Activated effector memory CD4-positive, alpha-beta T cell treated with anti-CD3 and anti-CD28 coated beads, Interleukin-2, amount 50 U/mL, for 16 hours (primary cell): ENCODE results near the gene DTX1.

Source experiments
- DNase-seq: peaks from one replicate; pipeline ENCODE4 v3.0.0-alpha.2; 2020

The DTX1 gene

GRCh38 chr12:113056381-113056630, 224 bp upstream of the DTX1 start:
- DNase-seq: no peak

GRCh38 chr12:113057565-113058485, 1.3 kb downstream of the DTX1 start:
- peak; percentile 60 for DNase-seq

DNA sequence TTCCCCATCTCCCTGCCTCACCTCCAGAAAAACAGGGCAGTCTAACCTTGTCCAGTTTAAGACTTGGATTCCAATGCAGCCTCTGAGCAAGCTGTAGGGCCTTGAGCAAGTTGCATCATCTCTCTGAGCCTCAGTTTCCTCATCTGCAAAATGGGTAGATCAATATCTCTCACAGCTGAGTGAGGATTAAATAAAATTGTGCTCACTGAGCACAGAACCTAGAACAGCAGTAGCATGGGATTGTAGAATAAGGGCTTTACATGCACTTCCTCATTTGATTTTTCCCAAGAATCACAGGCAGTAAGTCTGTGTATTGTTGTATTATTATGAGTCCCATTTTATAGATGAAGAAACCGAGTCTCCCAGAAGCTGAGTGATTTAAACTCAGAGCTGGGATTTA, 2.0 kb downstream of the DTX1 start:
- no peak for DNase-seq

DNA sequence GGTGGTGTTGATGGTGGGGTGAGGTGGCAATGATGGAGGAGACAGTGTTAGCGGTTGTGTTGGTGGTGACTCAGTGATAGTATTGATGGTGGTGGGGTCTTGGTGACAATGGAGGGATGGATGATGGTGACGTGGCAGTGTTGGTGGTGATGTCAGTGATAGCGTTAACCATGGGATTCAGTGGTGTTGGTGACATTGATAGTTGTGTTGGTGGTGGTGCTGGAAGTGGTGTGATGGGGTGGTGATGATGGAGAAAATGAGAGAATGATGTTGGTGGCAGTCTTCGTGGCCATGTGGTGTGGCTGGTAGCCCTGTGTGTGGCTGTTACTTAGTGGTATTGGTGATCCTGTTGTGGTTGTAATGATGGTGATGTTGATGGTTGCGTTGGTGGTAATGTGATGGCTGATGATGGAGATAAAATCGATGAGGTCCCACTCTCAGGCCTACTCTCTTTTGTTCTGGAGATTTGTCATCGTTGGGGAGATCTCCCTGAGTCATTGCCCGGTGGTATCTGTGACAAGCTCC, 2.6 kb downstream of the DTX1 start:
- peak; percentile 25 for DNase-seq

DNA sequence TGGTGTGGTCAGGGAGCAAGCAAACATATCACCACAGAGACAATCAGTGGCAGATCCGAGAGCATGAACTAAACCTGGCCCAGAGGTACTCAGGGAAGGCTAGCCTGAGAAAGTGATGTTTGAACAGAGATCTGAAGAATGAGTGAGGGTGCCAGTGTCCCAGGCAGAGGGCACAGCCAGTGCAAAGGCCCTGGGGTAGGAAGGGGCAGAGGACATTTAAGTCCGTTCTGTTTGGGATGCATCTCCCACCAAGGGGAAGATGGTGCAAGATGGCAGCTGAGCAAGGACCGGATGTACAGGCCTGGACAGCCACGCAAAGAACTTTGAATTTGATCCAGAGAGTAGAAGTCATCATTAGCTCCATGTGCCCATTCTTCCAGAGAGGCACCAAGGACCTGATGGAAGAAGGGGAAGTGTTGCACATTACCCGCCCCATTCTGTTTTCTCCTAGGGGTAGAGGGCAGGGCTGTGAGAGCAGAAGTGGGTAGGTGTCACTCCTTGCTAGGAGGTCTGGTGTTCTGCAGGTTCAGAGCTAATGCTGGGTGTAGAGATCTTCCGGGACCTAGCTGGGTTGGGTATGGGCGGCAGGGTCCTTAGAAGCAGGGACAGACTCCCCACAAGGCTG, 3.9 kb downstream of the DTX1 start:
- no peak for DNase-seq

DNA sequence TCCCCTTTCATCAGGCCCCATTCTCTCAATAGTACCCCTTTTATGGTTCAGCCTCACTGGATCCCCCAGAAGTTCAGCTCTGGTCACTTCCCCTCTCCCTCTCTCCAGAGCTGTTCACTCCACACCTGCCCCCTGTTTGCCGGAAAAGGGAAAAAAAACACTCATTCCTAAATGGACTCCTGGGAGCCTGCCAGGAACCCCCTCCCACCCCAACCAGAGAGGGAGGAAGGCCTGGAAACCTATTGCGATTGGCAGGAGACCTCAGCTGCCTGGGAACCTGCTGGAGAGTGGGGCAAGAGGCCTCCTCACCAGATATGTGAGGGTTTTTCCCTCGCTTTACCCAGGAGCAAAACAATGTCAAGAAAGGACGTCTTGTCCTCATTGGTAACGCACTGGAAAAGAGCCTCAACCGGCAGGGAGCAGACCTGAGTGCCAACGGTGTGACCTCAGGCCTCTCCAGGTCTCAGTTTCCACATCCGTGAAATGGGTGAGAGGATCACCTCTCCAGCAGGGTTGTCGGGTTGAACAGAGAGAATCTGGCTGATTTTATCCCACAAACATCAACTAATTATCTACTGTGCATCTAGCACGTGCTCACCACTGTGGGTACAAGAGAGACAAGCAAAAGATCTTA, 4.6 kb downstream of the DTX1 start:
- no peak for DNase-seq

DNA sequence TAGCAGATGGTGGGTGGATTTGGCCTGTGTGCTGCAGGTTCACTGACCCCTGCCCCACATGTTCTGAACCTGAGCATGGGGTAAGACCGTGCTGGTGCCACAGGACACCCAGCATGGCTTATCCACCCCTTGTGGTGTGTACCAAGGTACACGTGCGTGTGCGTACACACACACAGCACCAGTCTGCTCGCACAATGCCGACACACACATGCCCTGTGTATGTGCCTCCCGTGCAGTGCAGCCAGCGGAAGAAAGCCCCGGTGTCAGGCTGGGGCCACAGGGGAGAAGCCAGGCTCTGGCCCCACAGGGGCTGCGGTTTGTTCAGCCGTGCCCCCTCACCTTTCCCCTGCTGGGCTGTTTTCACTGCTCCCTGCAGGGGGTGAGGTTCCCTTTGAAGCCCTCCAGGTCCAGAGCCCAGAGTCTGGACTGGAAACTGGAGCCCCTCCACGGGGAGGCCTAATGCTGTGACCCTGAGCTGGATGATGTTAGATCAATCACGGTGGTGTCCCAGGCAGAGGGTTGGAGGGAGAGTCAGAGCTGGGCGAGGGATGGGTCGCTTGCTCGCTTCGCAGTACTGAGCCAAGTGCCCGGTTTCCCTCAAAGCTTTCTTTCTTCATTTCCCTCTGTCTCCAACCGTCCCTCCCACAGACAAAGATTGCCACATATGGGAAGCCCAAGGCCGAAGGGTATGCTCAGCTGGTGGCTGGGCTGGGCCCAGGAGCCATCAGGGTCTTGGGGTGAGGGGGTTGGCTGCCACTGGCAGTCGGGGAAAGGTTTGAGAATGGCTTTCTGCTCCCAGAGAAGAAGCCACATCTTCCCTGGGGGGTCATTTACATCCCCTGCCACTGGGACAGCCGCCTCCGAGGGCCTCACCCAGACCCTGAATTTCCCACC, 6.2 kb downstream of the DTX1 start:
- DNase-seq: peak; percentile 48

- peak; percentile 59 for DNase-seq
These were observed 7.1 kb downstream of the DTX1 start for GRCh38 chr12:113063396-113064350.

DNA sequence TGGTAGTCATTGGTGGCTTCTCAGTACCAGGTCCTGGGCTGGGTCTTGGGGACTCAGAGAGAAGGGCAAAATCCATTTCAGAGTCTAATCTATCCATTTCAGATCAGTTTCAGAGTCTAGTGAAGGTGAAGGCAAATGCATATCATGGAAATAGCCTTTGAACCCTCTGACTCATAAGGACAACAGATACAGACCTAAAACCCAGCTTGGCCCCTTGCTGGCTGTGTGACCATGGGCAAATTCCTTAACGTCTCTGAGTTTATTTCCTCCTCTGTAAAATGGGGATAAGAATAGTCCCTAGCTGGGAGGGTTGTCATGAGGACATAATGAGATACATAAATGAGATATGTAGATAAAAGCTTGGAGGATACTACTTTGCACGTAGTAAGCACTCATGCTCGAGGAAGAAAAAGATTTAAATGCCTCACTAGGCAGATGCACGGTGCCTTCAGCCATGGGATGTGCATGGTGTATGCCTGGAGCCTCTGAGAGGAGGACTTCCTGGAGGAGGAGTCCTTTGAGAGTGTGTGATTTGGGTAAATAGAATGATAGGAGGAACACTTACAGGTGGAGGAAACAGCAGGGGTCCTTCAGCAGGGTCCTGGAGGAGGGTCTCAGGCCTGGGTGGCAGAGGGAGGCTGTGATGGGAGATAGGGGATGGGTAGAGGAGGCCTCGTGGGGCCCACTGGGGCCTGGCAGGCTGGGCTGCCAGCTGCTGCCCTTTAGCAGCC, 8.0 kb downstream of the DTX1 start:
- DNase-seq: peak; percentile 36

GRCh38 chr12:113065126-113066007, 8.8 kb downstream of the DTX1 start:
- DNase-seq: no peak

DNA sequence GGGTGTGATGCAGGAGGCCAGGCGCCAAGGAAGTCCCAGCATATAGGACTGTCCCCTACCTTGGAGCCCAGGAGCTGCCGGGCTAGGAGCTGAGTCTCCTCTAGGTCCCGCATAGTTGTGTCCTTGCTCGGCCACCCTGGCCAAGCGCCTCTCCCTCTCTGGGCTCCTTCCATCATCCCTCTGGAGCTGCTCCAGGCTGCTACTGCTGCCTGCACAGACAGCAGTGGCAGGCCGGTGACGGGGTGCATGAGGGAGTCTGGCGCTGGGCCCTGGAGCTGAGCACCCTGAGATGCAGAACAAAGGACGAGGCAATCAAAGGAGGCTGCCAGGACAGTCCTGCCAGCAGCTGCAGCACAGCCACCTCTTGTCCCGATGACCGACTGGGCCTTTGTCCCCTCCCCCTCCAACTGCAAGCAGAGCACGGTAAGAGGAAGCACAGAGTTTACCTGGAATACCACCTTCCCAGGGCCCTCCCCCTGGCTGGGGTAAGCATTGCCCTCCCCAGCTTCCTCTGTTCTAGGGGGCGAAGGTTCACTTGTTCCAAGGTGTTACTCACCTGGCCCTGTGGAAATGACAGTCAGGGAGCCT, 10.4 kb downstream of the DTX1 start:
- no peak for DNase-seq

DNA sequence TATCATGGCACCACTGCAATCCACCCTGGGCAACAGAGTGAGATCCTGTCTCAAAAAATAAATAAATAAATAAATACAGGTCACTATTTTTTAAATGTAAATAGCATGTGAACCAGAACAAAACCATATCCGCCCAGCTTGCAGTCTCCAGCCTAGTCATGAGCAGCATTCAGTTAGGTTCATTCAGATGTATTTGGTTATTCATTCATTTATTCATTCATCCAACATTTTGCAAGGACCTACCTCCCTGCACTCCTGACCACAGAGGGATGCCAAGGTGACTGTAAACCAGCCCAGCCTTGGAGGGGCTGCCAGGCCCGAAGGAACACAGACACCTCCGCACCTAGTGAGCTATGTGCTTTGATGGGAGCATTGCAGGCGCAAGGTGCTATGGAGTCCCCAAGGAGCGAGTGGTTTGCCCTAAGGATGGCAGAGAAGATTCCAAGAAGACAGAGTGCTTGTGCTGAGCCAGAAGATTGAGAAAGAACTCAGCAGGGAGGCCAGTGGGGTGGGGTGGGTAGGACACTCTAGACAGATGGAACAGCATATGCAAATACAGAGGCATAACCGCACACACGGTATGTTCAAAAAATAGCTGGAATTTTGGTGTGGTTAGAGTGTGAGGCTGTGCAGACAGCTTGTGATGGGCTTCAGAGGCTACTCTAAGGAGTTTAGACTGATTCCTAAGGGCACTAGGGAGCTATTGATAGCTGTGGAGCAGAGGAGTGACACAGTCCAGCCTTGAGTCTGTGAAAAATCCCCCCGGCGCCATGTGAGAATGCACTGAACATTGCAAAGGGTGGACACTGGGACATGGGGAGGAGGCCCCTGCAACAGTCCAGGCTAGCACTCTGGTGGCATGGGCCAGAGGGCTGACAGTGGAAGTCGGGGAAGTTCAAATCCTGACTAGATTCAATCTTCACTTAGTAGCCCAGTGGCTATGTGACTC, 11.7 kb downstream of the DTX1 start:
- DNase-seq: peak; percentile 60

GRCh38 chr12:113069149-113069548, 12.6 kb downstream of the DTX1 start:
- peak; percentile 59 for DNase-seq

DNA sequence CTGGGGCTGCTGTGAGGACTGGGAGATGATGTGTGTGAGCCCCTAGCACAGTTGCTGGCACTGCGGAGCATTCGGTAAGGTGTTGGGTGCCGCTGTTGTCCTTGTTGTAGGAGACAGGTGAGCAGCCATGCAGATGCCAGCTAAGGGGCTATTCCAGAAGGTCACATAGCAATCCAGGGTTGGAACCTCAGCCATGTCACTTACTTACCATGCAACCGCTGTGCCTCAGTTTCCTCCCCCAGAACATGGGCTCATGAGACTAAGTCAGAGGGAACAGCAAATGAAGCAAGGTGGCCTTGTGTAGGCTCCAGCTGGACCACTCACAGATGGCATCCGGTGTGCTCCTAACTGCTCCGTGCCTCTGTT, 13.2 kb downstream of the DTX1 start:
- no peak for DNase-seq

DNA sequence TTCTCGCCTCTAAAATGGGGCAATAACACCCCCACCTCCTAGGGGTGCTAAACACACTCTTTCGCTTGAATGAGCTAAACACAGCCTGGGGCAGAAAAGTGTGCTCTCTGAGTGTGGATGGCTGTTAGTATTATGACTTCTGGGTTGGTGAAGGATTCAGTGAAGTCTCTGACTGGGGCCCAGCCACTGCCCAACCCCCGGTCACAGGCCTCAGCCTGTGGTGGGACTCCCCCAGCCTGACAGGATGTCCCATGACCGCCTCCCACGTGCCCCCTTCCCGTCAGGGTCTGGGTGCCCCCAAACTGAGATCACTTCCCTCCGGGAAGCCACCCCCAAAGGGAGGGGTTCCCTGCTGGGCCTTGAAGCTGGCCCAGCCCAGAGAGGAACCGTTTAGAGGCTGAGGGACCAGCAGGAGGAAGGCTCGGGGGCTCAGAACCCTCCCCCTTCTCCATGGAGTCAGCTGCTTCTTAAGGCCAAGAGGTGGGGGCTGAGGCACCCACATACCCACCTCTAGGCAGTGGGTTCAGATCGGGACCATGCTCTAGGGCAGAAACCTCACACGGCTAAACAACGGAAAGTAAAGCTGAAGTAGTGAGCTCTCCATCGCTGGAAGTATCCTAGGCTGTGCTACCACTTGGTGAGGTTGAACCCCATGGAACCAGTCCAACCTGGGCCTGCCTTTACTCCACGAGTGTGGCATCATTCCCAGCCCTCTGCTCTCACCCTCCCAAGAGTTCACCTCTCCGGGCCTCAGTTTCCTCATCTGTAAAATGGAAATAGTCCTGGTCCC, 13.8 kb downstream of the DTX1 start:
- no peak for DNase-seq

DNA sequence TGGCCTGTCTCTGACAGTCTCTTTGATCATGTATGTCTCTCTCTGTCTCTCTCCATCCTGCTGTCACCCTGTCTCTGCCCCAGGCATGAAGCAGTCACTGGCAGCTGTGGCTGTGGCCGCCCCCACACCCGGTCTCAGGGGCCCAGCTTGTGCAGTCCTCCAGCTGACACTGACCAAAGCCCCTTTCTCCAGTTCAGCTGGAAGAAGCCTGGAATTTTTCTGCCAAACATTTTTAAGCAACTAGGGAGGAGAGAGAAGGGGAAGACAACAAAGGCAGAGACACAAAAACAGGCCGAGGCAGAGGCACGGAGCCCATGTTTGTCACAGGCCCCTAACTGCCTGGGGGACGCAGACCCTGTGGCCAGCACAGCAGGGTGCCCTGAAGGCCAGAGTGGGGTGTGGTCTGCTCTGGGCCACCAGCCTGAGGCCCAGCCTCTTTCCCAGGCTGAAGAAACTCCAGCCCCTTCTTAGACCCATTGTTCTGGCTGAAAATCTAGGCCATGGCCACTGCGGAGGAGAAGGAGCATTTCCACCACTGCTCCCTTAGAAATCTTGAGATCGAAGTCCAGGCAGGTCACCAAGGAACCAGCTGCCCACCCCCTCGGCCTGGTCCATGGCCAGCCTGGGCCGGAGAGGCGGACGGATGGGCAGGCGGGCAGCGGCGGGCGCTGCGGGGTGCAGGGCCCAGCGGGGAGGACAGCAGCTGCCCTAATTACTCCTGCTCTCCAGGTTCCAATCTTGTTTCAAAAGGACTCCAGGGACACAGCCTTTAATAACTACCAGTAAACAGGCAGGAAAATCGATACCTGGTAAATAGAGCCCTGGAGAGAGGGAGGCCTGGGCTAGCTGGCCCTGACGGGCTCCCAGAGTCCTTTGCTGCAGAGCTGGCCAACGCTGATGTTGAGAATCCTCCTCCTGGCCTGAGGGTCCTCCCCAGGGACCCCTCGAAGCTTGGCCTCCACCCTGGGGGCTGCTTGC, 14.9 kb downstream of the DTX1 start:
- DNase-seq: no peak
